Testis (tissue), 2 donors: Measurements from ENCODE around the gene PRPF4.

Source experiments
- CTCF ChIP-seq, 3 experiments: fragments of 450-650 bp in 2 of 3; fragments of 200-600 bp in 1 of 3; sonication (generic) in 1 of 3; IDR thresholded peaks; one replicate each; pipeline ENCODE4 v1.5.1; 2016 to 2019; ENCODE audit warnings: antibody characterized with exemption in 3 of 3, mild to moderate bottlenecking in 2 of 3, moderate library complexity in 1 of 3
- POLR2A ChIP-seq: fragments of 450-650 bp; IDR thresholded peaks from one replicate; pipeline ENCODE4 v1.6.1; 2017; ENCODE audit warnings: antibody characterized with exemption, mild to moderate bottlenecking, moderate library complexity

- TF ChIP-seq CTCF (IDR thresholded peaks at IDR 0.05) (no peak), POLR2A (no peak)
Measured at GRCh38 chr9:113255438-113255837, 20.0 kb upstream of the PRPF4 start.
